NB4 (cell line): ENCODE results near the gene CLEC4G.

Experiments
- DNase-seq: peaks from one replicate; pipeline ENCODE4 v3.0.0; 2010; ENCODE audit warnings: low read depth
- H3K4me3 ChIP-seq: one replicate; pipeline ENCODE4 v1.5.1; 2011; ENCODE audit warnings: mild to moderate bottlenecking, low read depth, low read length, moderate library complexity
- MAX ChIP-seq: IDR thresholded peaks from 2 replicates; pipeline ENCODE4 v1.6.1; 2011; ENCODE audit warnings: low read depth, low read length
- MYC ChIP-seq: IDR thresholded peaks from 2 replicates; pipeline ENCODE4 v1.6.1; 2011; ENCODE audit warnings: low read depth, low read length
- POLR2A ChIP-seq: IDR thresholded peaks from 2 replicates; pipeline ENCODE4 v1.6.1; 2011; ENCODE audit warnings: mild to moderate bottlenecking; ENCODE audit not compliant: insufficient read length; ENCODE audit errors: extremely low read depth
- TF ChIP-seq, protein P1 (sequence below): IDR thresholded peaks from one replicate; pipeline ENCODE4 v1.5.1; 2012; ENCODE audit warnings: low read depth, low read length

CLEC4G gene

DNA sequence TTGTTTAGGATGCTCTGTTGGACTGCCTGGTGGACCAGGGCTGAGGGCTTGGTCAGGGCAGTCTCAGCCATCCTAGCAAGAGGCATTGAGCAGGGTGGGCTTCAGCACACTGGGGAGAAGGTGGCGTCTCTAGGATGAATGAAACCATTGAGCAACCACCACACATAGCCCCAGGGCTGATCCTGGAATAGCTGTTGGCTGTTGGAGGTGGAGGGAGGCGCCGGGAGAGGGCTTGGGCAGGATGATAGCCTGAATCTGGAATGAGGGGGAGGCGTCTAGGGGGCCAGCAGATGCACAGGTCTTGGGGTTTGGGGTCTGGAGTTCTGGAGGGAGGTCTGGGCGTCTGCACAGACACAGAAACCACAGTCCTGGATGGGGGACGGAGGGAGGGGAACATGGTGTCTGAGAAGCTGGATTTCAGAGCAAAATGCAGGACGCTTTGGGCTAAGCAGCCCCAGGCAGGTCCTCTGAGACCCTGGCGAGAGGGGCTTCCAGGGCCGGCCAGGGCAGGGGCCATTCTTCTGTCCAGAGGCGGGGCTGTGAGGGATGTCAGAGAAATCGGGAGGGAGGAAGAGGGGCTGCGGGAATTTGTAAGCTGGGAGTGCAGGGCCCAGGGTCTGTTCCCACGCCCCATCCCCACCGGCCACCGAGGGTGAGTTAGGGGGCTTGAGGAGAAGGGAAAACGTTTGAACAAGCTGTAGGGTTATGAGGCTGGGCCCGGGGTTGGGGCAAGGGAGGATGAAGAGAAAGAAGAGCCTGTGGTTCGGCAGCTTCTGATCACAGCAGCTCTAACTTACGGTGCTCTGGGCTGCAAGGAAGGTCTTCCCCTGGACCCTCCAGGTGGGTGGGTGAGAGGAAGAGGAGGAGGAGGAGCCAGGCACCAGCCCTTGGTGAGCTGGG is 46.1 kb downstream of the CLEC4G start:
- H3K4me3 ChIP-seq = no peak overlapping the region
- TF ChIP-seq POLR2A (no peak), MAX (no peak), MYC (no peak)
- TF ChIP-seq, protein P1, sequence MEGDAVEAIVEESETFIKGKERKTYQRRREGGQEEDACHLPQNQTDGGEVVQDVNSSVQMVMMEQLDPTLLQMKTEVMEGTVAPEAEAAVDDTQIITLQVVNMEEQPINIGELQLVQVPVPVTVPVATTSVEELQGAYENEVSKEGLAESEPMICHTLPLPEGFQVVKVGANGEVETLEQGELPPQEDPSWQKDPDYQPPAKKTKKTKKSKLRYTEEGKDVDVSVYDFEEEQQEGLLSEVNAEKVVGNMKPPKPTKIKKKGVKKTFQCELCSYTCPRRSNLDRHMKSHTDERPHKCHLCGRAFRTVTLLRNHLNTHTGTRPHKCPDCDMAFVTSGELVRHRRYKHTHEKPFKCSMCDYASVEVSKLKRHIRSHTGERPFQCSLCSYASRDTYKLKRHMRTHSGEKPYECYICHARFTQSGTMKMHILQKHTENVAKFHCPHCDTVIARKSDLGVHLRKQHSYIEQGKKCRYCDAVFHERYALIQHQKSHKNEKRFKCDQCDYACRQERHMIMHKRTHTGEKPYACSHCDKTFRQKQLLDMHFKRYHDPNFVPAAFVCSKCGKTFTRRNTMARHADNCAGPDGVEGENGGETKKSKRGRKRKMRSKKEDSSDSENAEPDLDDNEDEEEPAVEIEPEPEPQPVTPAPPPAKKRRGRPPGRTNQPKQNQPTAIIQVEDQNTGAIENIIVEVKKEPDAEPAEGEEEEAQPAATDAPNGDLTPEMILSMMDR = no peak
- no peak for DNase-seq

DNA sequence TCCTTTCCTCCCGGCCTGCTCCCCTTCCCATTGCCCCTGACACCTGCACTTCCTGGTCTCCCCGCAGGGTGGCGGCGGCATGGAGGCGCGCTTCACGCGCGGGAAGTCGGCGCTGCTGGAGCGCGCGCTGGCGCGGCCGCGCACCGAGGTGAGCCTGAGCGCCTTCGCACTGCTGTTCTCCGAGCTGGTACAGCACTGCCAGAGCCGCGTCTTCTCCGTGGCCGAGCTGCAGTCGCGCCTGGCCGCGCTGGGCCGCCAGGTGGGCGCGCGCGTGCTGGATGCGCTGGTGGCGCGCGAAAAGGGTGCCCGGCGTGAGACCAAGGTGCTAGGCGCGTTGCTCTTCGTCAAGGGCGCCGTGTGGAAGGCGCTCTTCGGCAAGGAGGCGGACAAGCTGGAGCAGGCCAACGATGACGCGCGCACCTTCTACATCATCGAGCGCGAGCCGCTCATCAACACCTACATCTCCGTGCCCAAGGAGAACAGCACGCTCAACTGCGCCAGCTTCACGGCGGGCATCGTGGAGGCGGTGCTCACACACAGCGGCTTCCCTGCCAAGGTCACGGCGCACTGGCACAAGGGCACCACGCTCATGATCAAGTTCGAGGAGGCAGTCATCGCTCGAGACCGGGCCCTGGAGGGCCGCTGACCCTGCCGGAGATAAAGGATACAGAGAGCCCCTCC is 49.6 kb downstream of the CLEC4G start:
- no peak for DNase-seq
- peak overlapping the region; percentile 74 for H3K4me3 ChIP-seq
- TF ChIP-seq MYC = no peak
- TF ChIP-seq, protein P1 = peak; percentile 2

DNA sequence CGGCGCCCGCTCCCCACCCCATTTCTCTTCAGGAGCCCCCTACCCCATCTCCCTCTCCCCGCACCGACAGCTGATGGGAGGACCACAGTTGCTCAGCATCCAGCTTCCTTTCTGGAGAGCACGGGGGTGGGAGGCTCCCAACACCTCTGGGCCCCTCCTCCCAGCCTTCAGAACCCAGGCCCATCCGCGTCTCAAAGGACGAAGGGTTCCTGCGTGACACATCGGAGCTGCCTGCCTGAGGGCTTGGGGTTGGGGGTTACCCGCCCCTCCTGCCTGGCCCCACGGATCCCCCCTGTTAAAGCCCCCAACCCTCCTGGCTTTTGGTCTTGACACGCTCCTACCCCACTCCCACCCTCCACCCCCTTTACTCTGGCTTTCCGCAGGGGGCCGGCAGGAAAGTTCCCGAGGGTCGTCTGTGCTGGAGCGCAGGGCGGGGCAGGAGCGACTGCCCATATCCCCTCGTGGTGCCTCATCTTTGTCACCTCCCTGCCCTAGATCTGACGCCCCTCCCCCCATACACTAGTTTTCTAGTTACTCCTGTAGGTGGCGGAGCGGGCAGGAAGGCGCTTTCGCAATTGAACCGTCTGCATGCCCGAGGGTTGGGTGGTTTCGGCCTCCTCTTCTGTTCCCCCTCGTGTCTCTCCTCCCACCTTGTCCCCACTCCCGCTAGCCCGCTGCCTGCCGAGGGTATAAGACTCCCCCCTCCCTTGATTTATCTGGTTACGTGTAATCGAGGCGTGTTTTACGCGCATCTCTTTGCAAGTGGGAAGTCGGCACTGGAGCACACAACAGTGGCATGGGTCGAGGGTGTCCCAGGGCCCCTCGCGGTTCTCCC is 50.4 kb downstream of the CLEC4G start:
- peak; percentile 99 for DNase-seq
- H3K4me3 ChIP-seq = peak overlapping the region; percentile 74
- TF ChIP-seq, protein P1 = peak; percentile 59
- TF ChIP-seq MAX (peak; percentile 85), POLR2A (no peak), MYC (peak; percentile 95)

GRCh38 chr19:7680606-7681339 is 51.1 kb downstream of the CLEC4G start, which contains the start of gene TRAPPC5:
TSS of gene TRAPPC5 (plus strand) at chr19:7680833. CDS start at chr19:7682254, 1,421 bp downstream.
- DNase-seq = peak; percentile 91
- H3K4me3 ChIP-seq = peak within 1 kb of the TSS; percentile 74
- peak; percentile 91 for TF ChIP-seq MYC
- peak; percentile 65 for TF ChIP-seq POLR2A
- TF ChIP-seq, protein P1 = peak; percentile 39
- TF ChIP-seq MAX = peak; percentile 83

- TF ChIP-seq MAX (no peak), MYC (no peak), POLR2A (no peak)
- TF ChIP-seq, protein P1 = no peak
- peak overlapping the region; percentile 34 for H3K4me3 ChIP-seq
- no peak for DNase-seq
These were observed 51.9 kb downstream of the CLEC4G start for GRCh38 chr19:7679771-7680605.
